SU-DHL-6 (cell line): ENCODE results near the gene GAS2L2.

Experiments
- EZH2phosphoT487 ChIP-seq: fragments of 200-600 bp; sonication (generic), shearing (Covaris generic); conservative IDR thresholded peaks from 2 replicates; pipeline ENCODE4 v1.6.1; 2018; ENCODE audit warnings: mild to moderate bottlenecking, antibody characterized with exemption, low read length, moderate library complexity, mixed read lengths
- TF ChIP-seq, protein P1 (sequence below): fragments of 200-600 bp; sonication (generic); IDR thresholded peaks from one replicate; pipeline ENCODE4 v1.5.1; 2017; ENCODE audit warnings: antibody characterized with exemption, mild to moderate bottlenecking, low read length, moderate library complexity; ENCODE audit not compliant: insufficient read depth, poor library complexity, severe bottlenecking

DNA sequence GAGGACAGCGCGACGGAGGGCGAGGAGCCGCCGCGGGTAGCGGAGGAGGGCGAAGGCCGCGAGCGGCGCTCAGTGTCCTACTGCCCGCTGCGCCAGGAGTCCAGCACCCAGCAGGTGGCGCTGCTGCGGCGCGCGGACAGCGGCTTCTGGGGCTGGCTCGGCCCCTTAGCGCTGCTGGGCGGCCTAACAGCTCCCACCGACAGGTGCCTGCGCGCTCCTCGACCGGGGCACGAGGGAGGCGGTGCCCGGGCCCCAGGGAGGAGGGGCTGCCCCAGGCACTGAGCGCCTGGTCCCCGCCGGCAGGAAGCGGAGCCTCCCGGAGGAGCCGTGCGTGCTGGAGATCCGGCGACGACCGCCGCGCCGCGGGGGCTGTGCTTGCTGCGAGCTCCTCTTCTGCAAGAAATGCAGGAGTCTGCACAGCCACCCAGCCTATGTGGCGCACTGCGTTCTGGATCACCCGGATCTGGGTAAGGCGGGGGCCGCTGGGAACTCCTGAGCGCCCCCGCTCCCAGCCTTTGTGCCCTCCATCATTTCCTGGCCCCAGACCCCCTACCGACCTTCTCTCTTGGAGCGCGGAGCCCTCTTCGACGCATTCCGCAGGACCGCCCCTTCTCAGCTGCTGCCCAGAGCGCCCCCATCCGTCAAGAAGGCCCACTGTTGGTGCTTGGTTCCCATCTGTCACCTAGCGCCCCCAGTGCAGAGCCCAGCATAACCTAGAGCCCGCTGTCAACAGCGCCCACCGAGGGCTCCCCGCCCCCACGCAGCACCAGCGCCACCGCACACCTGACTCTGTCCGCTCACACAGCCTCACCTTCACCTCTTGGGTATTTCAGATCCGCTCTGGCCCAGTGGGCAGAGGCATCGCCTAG lies 11.3 kb upstream of the GAS2L2 start:
- TF ChIP-seq, protein P1, sequence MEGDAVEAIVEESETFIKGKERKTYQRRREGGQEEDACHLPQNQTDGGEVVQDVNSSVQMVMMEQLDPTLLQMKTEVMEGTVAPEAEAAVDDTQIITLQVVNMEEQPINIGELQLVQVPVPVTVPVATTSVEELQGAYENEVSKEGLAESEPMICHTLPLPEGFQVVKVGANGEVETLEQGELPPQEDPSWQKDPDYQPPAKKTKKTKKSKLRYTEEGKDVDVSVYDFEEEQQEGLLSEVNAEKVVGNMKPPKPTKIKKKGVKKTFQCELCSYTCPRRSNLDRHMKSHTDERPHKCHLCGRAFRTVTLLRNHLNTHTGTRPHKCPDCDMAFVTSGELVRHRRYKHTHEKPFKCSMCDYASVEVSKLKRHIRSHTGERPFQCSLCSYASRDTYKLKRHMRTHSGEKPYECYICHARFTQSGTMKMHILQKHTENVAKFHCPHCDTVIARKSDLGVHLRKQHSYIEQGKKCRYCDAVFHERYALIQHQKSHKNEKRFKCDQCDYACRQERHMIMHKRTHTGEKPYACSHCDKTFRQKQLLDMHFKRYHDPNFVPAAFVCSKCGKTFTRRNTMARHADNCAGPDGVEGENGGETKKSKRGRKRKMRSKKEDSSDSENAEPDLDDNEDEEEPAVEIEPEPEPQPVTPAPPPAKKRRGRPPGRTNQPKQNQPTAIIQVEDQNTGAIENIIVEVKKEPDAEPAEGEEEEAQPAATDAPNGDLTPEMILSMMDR = peak; percentile 88
- no peak for TF ChIP-seq EZH2phosphoT487
